ENCODE data around the gene MUC12.
"Not testable (repeated sequence)": the region's sequence is repeated elsewhere in the genome, so short reads cannot be mapped to it uniquely, and the experiment has no call there.

Gene MUC12

GRCh38 chr7:101058355-101058754 is 89.0 kb downstream of the MUC12 start:
- no peaks in the 10 kb centered on the region for H3K36me3 ChIP-seq (ENCODE audit: control insufficient read depth, insufficient read depth, low read length)
- peaks cover 17% of the 10 kb centered on the region for H3K27me3 ChIP-seq (replicated peaks; ENCODE audit: control insufficient read depth, insufficient read depth, low read length, poor library complexity, severe bottlenecking)
- no peaks in the 10 kb centered on the region for H3K4me1 ChIP-seq (ENCODE audit: control insufficient read depth, insufficient read depth, low read length, poor library complexity, severe bottlenecking)
- H3K4me3 ChIP-seq (ENCODE audit: insufficient read depth, low read depth, low read length, poor library complexity, severe bottlenecking), result no peak overlapping the region
- peak; percentile 4 to 34 (median 14) for DNase-seq
- no peaks in the 10 kb centered on the region for H3K9me3 ChIP-seq (ENCODE audit: control insufficient read depth, low read length)
- H3K27ac ChIP-seq (ENCODE audit: insufficient read depth, low read length, poor library complexity, severe bottlenecking), result no peak overlapping the region

GRCh38 chr7:101059620-101059942 is 90.2 kb downstream of the MUC12 start:
- Histone ChIP-seq H3K27me3 (replicated peaks; ENCODE audit: control insufficient read depth, insufficient read depth, low read length, poor library complexity, severe bottlenecking) (peaks cover 19% of the 10 kb centered on the region), H3K27ac (ENCODE audit: insufficient read depth, low read length, poor library complexity, severe bottlenecking) (no peak overlapping the region), H3K9me3 (ENCODE audit: control insufficient read depth, low read length) (no peaks in the 10 kb centered on the region), H3K4me3 (ENCODE audit: insufficient read depth, low read depth, low read length, poor library complexity, severe bottlenecking) (no peak overlapping the region), H3K4me1 (ENCODE audit: control insufficient read depth, insufficient read depth, low read length, poor library complexity, severe bottlenecking) (no peaks in the 10 kb centered on the region), H3K36me3 (ENCODE audit: control insufficient read depth, insufficient read depth, low read length) (no peaks in the 10 kb centered on the region)
- no peak for DNase-seq

- DNase-seq, result no peak
- Histone ChIP-seq H3K36me3 (ENCODE audit: control insufficient read depth, insufficient read depth, low read length) (no peaks in the 10 kb centered on the region), H3K4me1 (ENCODE audit: control insufficient read depth, insufficient read depth, low read length, poor library complexity, severe bottlenecking) (no peaks in the 10 kb centered on the region), H3K4me3 (ENCODE audit: insufficient read depth, low read depth, low read length, poor library complexity, severe bottlenecking) (no peak overlapping the region), H3K9me3 (ENCODE audit: control insufficient read depth, low read length) (no peaks in the 10 kb centered on the region), H3K27ac (ENCODE audit: insufficient read depth, low read length, poor library complexity, severe bottlenecking) (no peak overlapping the region), H3K27me3 (replicated peaks; ENCODE audit: control insufficient read depth, insufficient read depth, low read length, poor library complexity, severe bottlenecking) (peaks cover 19% of the 10 kb centered on the region)
Measured at GRCh38 chr7:101060992-101061391, 91.6 kb downstream of the MUC12 start.

- H3K9me3 ChIP-seq (ENCODE audit: control insufficient read depth, low read length); DNase-seq; H3K4me1 ChIP-seq (ENCODE audit: control insufficient read depth, insufficient read depth, low read length, poor library complexity, severe bottlenecking); H3K36me3 ChIP-seq (ENCODE audit: control insufficient read depth, insufficient read depth, low read length); H3K4me3 ChIP-seq (ENCODE audit: insufficient read depth, low read depth, low read length, poor library complexity, severe bottlenecking); H3K27ac ChIP-seq (ENCODE audit: insufficient read depth, low read length, poor library complexity, severe bottlenecking): not testable (repeated sequence)
- peaks cover 12% of the 10 kb centered on the region for H3K27me3 ChIP-seq (replicated peaks; ENCODE audit: control insufficient read depth, insufficient read depth, low read length, poor library complexity, severe bottlenecking)
Measured at GRCh38 chr7:101064176-101064550, 94.8 kb downstream of the MUC12 start.

GRCh38 chr7:101065162-101065561 is 95.8 kb downstream of the MUC12 start:
- H3K9me3 ChIP-seq (ENCODE audit: control insufficient read depth, low read length); H3K27me3 ChIP-seq (replicated peaks; ENCODE audit: control insufficient read depth, insufficient read depth, low read length, poor library complexity, severe bottlenecking); H3K4me3 ChIP-seq (ENCODE audit: insufficient read depth, low read depth, low read length, poor library complexity, severe bottlenecking); H3K36me3 ChIP-seq (ENCODE audit: control insufficient read depth, insufficient read depth, low read length); H3K27ac ChIP-seq (ENCODE audit: insufficient read depth, low read length, poor library complexity, severe bottlenecking); DNase-seq; H3K4me1 ChIP-seq (ENCODE audit: control insufficient read depth, insufficient read depth, low read length, poor library complexity, severe bottlenecking): not testable (repeated sequence)

GRCh38 chr7:101066141-101066832 is 96.9 kb downstream of the MUC12 start:
- peaks cover 9% of the 10 kb centered on the region for H3K27me3 ChIP-seq (replicated peaks; ENCODE audit: control insufficient read depth, insufficient read depth, low read length, poor library complexity, severe bottlenecking)

GRCh38 chr7:101066833-101067177 is 97.4 kb downstream of the MUC12 start:
- Histone ChIP-seq H3K4me1 (ENCODE audit: control insufficient read depth, insufficient read depth, low read length, poor library complexity, severe bottlenecking) (no peaks in the 10 kb centered on the region), H3K36me3 (ENCODE audit: control insufficient read depth, insufficient read depth, low read length) (no peaks in the 10 kb centered on the region), H3K4me3 (ENCODE audit: insufficient read depth, low read depth, low read length, poor library complexity, severe bottlenecking) (no peak overlapping the region), H3K9me3 (ENCODE audit: control insufficient read depth, low read length) (no peaks in the 10 kb centered on the region), H3K27ac (ENCODE audit: insufficient read depth, low read length, poor library complexity, severe bottlenecking) (no peak overlapping the region), H3K27me3 (replicated peaks; ENCODE audit: control insufficient read depth, insufficient read depth, low read length, poor library complexity, severe bottlenecking) (peaks cover 9% of the 10 kb centered on the region)
- no peak for DNase-seq

More at GRCh38 chr7:101066141-101066832, 96.9 kb downstream of the MUC12 start:
- Histone ChIP-seq H3K36me3 (ENCODE audit: control insufficient read depth, insufficient read depth, low read length) (no peaks in the 10 kb centered on the region), H3K27ac (ENCODE audit: insufficient read depth, low read length, poor library complexity, severe bottlenecking) (no peak overlapping the region), H3K4me3 (ENCODE audit: insufficient read depth, low read depth, low read length, poor library complexity, severe bottlenecking) (no peak overlapping the region), H3K9me3 (ENCODE audit: control insufficient read depth, low read length) (no peaks in the 10 kb centered on the region), H3K4me1 (ENCODE audit: control insufficient read depth, insufficient read depth, low read length, poor library complexity, severe bottlenecking) (no peaks in the 10 kb centered on the region)
- no peak for DNase-seq

- Histone ChIP-seq H3K9me3 (ENCODE audit: control insufficient read depth, low read length) (no peaks in the 10 kb centered on the region), H3K27me3 (replicated peaks; ENCODE audit: control insufficient read depth, insufficient read depth, low read length, poor library complexity, severe bottlenecking) (peaks cover 9% of the 10 kb centered on the region), H3K4me1 (ENCODE audit: control insufficient read depth, insufficient read depth, low read length, poor library complexity, severe bottlenecking) (no peaks in the 10 kb centered on the region), H3K27ac (ENCODE audit: insufficient read depth, low read length, poor library complexity, severe bottlenecking) (no peak overlapping the region), H3K36me3 (ENCODE audit: control insufficient read depth, insufficient read depth, low read length) (no peaks in the 10 kb centered on the region), H3K4me3 (ENCODE audit: insufficient read depth, low read depth, low read length, poor library complexity, severe bottlenecking) (no peak overlapping the region)
- no peak for DNase-seq
Measured at GRCh38 chr7:101068401-101068800, 99.0 kb downstream of the MUC12 start.
